Measurements from ENCODE around the gene TRAPPC4.
"Not testable (repeated sequence)": the region's sequence is repeated elsewhere in the genome, so short reads cannot be mapped to it uniquely, and the experiment has no call there.

TRAPPC4 gene

GRCh38 chr11:118988280-118988679 is 30.3 kb upstream of the TRAPPC4 start:
- Histone ChIP-seq H3K9me3 (ENCODE audit: control insufficient read depth, insufficient read depth, low read length) (no peaks in the 10 kb centered on the region), H3K27me3 (ENCODE audit: control insufficient read depth, insufficient read depth, low read length) (no peaks in the 10 kb centered on the region), H3K36me3 (ENCODE audit: control insufficient read depth, insufficient read depth, low read length) (no peaks in the 10 kb centered on the region), H3K27ac (ENCODE audit: low read length) (no peak overlapping the region), H3K4me3 (ENCODE audit: low read length) (no peak overlapping the region), H3K4me1 (ENCODE audit: control insufficient read depth, insufficient read depth, low read length) (no peaks in the 10 kb centered on the region)
- no CpG with 5 or more reads among the region's 5 CpGs for WGBS (ENCODE audit: insufficient coverage, insufficient read length)
- no peak for DNase-seq (ENCODE audit: low read depth, low spot score)

- H3K27ac ChIP-seq (ENCODE audit: low read length); H3K36me3 ChIP-seq (ENCODE audit: control insufficient read depth, insufficient read depth, low read length); H3K4me3 ChIP-seq (ENCODE audit: low read length); H3K4me1 ChIP-seq (ENCODE audit: control insufficient read depth, insufficient read depth, low read length); H3K27me3 ChIP-seq (ENCODE audit: control insufficient read depth, insufficient read depth, low read length); DNase-seq (ENCODE audit: low read depth, low spot score); H3K9me3 ChIP-seq (ENCODE audit: control insufficient read depth, insufficient read depth, low read length): not testable (repeated sequence)
- WGBS (ENCODE audit: insufficient coverage, insufficient read length) = no CpG with 5 or more reads among the region's 44 CpGs
These were observed 27.0 kb upstream of the TRAPPC4 start for GRCh38 chr11:118991486-118992038.

GRCh38 chr11:118996926-118997626 is 21.5 kb upstream of the TRAPPC4 start:
- DNase-seq (ENCODE audit: low read depth, low spot score) = no peak
- Histone ChIP-seq H3K27ac (ENCODE audit: low read length) (no peak overlapping the region), H3K27me3 (ENCODE audit: control insufficient read depth, insufficient read depth, low read length) (no peaks in the 10 kb centered on the region)

GRCh38 chr11:118997627-118998387 is 20.8 kb upstream of the TRAPPC4 start, which contains the start of gene CENATAC:
Gene CENATAC, plus strand, starts transcription at chr11:118998138. Its CDS starts 60 bp downstream, at chr11:118998198.
- Histone ChIP-seq H3K36me3 (ENCODE audit: control insufficient read depth, insufficient read depth, low read length) (no peaks in the 10 kb centered on the region; the same call in 1 of the 2 replicates), H3K4me3 (ENCODE audit: low read length) (peak within 1 kb of the TSS; percentile 70), H3K27ac (ENCODE audit: low read length) (no peak within 1 kb of the TSS), H3K4me1 (ENCODE audit: control insufficient read depth, insufficient read depth, low read length) (no peaks in the 10 kb centered on the region), H3K9me3 (ENCODE audit: control insufficient read depth, insufficient read depth, low read length) (no peaks in the 10 kb centered on the region), H3K27me3 (ENCODE audit: control insufficient read depth, insufficient read depth, low read length) (no peaks in the 10 kb centered on the region)
- DNase-seq (ENCODE audit: low read depth, low spot score) = peak; percentile 86
- no CpG with 5 or more reads among the region's 54 CpGs for WGBS (ENCODE audit: insufficient coverage, insufficient read length)

More at GRCh38 chr11:118996926-118997626, 21.5 kb upstream of the TRAPPC4 start:
- peak overlapping the region; percentile 70; the same call in 1 of the 2 replicates for H3K4me3 ChIP-seq (ENCODE audit: low read length)
- WGBS (ENCODE audit: insufficient coverage, insufficient read length) = no CpG with 5 or more reads among the region's 22 CpGs
- H3K9me3 ChIP-seq (ENCODE audit: control insufficient read depth, insufficient read depth, low read length) = no peaks in the 10 kb centered on the region
- H3K36me3 ChIP-seq (ENCODE audit: control insufficient read depth, insufficient read depth, low read length) = no peaks in the 10 kb centered on the region
- no peaks in the 10 kb centered on the region for H3K4me1 ChIP-seq (ENCODE audit: control insufficient read depth, insufficient read depth, low read length)

- DNase-seq (ENCODE audit: low read depth, low spot score) = no peak
- WGBS (ENCODE audit: insufficient coverage, insufficient read length) = no CpG with 5 or more reads among the region's 19 CpGs
- Histone ChIP-seq H3K9me3 (ENCODE audit: control insufficient read depth, insufficient read depth, low read length) (no peaks in the 10 kb centered on the region), H3K4me3 (ENCODE audit: low read length) (peak overlapping the region; percentile 70), H3K27ac (ENCODE audit: low read length) (no peak overlapping the region), H3K27me3 (ENCODE audit: control insufficient read depth, insufficient read depth, low read length) (no peaks in the 10 kb centered on the region), H3K4me1 (ENCODE audit: control insufficient read depth, insufficient read depth, low read length) (no peaks in the 10 kb centered on the region), H3K36me3 (ENCODE audit: control insufficient read depth, insufficient read depth, low read length) (no peaks in the 10 kb centered on the region; the same call in 1 of the 2 replicates)
These were observed 20.2 kb upstream of the TRAPPC4 start for GRCh38 chr11:118998388-118998717.

- H3K27ac ChIP-seq (ENCODE audit: low read length) = no peak overlapping the region
- no CpG with 5 or more reads among the region's 6 CpGs for WGBS (ENCODE audit: insufficient coverage, insufficient read length)
- H3K9me3 ChIP-seq (ENCODE audit: control insufficient read depth, insufficient read depth, low read length) = no peaks in the 10 kb centered on the region
- H3K4me1 ChIP-seq (ENCODE audit: control insufficient read depth, insufficient read depth, low read length) = no peaks in the 10 kb centered on the region
- peak overlapping the region; percentile 70; the same call in 1 of the 2 replicates for H3K4me3 ChIP-seq (ENCODE audit: low read length)
- H3K36me3 ChIP-seq (ENCODE audit: control insufficient read depth, insufficient read depth, low read length) = no peaks in the 10 kb centered on the region; the same call in 1 of the 2 replicates
- DNase-seq (ENCODE audit: low read depth, low spot score) = no peak
- no peaks in the 10 kb centered on the region for H3K27me3 ChIP-seq (ENCODE audit: control insufficient read depth, insufficient read depth, low read length)
These were observed 19.7 kb upstream of the TRAPPC4 start for GRCh38 chr11:118998822-118999221.

GRCh38 chr11:119000906-119001305 is 17.7 kb upstream of the TRAPPC4 start:
- Histone ChIP-seq H3K27me3 (ENCODE audit: control insufficient read depth, insufficient read depth, low read length) (no peaks in the 10 kb centered on the region), H3K27ac (ENCODE audit: low read length) (no peak overlapping the region), H3K36me3 (ENCODE audit: control insufficient read depth, insufficient read depth, low read length) (no peaks in the 10 kb centered on the region; the same call in 1 of the 2 replicates), H3K9me3 (ENCODE audit: control insufficient read depth, insufficient read depth, low read length) (no peaks in the 10 kb centered on the region), H3K4me1 (ENCODE audit: control insufficient read depth, insufficient read depth, low read length) (no peaks in the 10 kb centered on the region), H3K4me3 (ENCODE audit: low read length) (no peak overlapping the region)
- WGBS (ENCODE audit: insufficient coverage, insufficient read length) = no CpG with 5 or more reads among the region's 1 CpG
- DNase-seq (ENCODE audit: low read depth, low spot score) = no peak

GRCh38 chr11:119006656-119007055 is 11.9 kb upstream of the TRAPPC4 start:
- Histone ChIP-seq H3K27ac (ENCODE audit: low read length) (no peak overlapping the region), H3K9me3 (ENCODE audit: control insufficient read depth, insufficient read depth, low read length) (no peaks in the 10 kb centered on the region), H3K4me3 (ENCODE audit: low read length) (no peak overlapping the region), H3K36me3 (ENCODE audit: control insufficient read depth, insufficient read depth, low read length) (peaks cover 5% of the 10 kb centered on the region; the same call in 1 of the 2 replicates), H3K27me3 (ENCODE audit: control insufficient read depth, insufficient read depth, low read length) (no peaks in the 10 kb centered on the region), H3K4me1 (ENCODE audit: control insufficient read depth, insufficient read depth, low read length) (no peaks in the 10 kb centered on the region)
- WGBS (ENCODE audit: insufficient coverage, insufficient read length) = no CpG with 5 or more reads among the region's 4 CpGs
- no peak for DNase-seq (ENCODE audit: low read depth, low spot score)

GRCh38 chr11:119011476-119012053 is 7.0 kb upstream of the TRAPPC4 start:
- Histone ChIP-seq H3K4me1 (ENCODE audit: control insufficient read depth, insufficient read depth, low read length) (no peaks in the 10 kb centered on the region; the same call in 1 of the 2 replicates), H3K9me3 (ENCODE audit: control insufficient read depth, insufficient read depth, low read length) (no peaks in the 10 kb centered on the region), H3K27ac (ENCODE audit: low read length) (no peak overlapping the region), H3K27me3 (ENCODE audit: control insufficient read depth, insufficient read depth, low read length) (no peaks in the 10 kb centered on the region), H3K36me3 (ENCODE audit: control insufficient read depth, insufficient read depth, low read length) (peaks cover 26% of the 10 kb centered on the region; the same call in 1 of the 2 replicates), H3K4me3 (ENCODE audit: low read length) (no peak overlapping the region)
- DNase-seq (ENCODE audit: low read depth, low spot score) = no peak
- WGBS (ENCODE audit: insufficient coverage, insufficient read length) = no CpG with 5 or more reads among the region's 6 CpGs

GRCh38 chr11:119012629-119013170 is 5.9 kb upstream of the TRAPPC4 start:
- no peaks in the 10 kb centered on the region for H3K9me3 ChIP-seq (ENCODE audit: control insufficient read depth, insufficient read depth, low read length)
- no peak overlapping the region for H3K4me3 ChIP-seq (ENCODE audit: low read length)
- H3K27ac ChIP-seq (ENCODE audit: low read length) = no peak overlapping the region
- DNase-seq (ENCODE audit: low read depth, low spot score) = no peak
- no peaks in the 10 kb centered on the region; the same call in 1 of the 2 replicates for H3K4me1 ChIP-seq (ENCODE audit: control insufficient read depth, insufficient read depth, low read length)
- no peaks in the 10 kb centered on the region for H3K27me3 ChIP-seq (ENCODE audit: control insufficient read depth, insufficient read depth, low read length)
- H3K36me3 ChIP-seq (ENCODE audit: control insufficient read depth, insufficient read depth, low read length) = peaks cover 26% of the 10 kb centered on the region; the same call in 1 of the 2 replicates
- no CpG with 5 or more reads among the region's 3 CpGs for WGBS (ENCODE audit: insufficient coverage, insufficient read length)

All from iPS DF 6.9 (cell line).